Calu3 (cell line): ENCODE measurements around the gene SLC39A8. TPM values are rescaled to one million over a fixed set of nuclear protein-coding genes. Genes with fewer than 3 reads are reported as not detected.

Experiments
- BruUV-seq: library from RNA; stranded (reverse); fragments of 400-500 nt; replicated peaks from 2 replicates; lab custom pipeline; 2021; lab: Mats Ljungman, UMichigan
- CTCF ChIA-PET: fragments of 300-600 bp; sonication (Branson Sonifier 250); formaldehyde crosslinking; loops from one replicate; lab custom pipeline; 2022; ENCODE audit warnings: antibody characterized with exemption; lab: Charles Lee
- DNase-seq: peaks from one replicate; pipeline ENCODE4 v3.0.0; 2022
- H3K27ac Mint-ChIP-seq: one replicate; pipeline ENCODE4 v1.8.0; 2022; ENCODE audit warnings: mixed read lengths; ENCODE audit not compliant: unreplicated experiment
- H3K27me3 Mint-ChIP-seq: one replicate; pipeline ENCODE4 v1.8.0; 2022; ENCODE audit warnings: mixed read lengths; ENCODE audit not compliant: unreplicated experiment
- H3K36me3 Mint-ChIP-seq: one replicate; pipeline ENCODE4 v1.8.0; 2022; ENCODE audit warnings: mild to moderate bottlenecking, moderate library complexity, mixed read lengths; ENCODE audit not compliant: insufficient read depth, unreplicated experiment
- H3K4me1 Mint-ChIP-seq: one replicate; pipeline ENCODE4 v1.8.0; 2022; ENCODE audit warnings: mild to moderate bottlenecking, low read depth, mixed read lengths; ENCODE audit not compliant: unreplicated experiment
- H3K4me3 Mint-ChIP-seq: one replicate; pipeline ENCODE4 v1.8.0; 2022; ENCODE audit warnings: mild to moderate bottlenecking, low read depth, moderate library complexity, mixed read lengths; ENCODE audit not compliant: unreplicated experiment
- H3K9me3 Mint-ChIP-seq: one replicate; pipeline ENCODE4 v1.8.0; 2022; ENCODE audit warnings: low read depth, mixed read lengths; ENCODE audit not compliant: unreplicated experiment
- CTCF ChIP-seq: fragments of 200-600 bp; IDR thresholded peaks from one replicate; pipeline ENCODE4 v1.8.0; 2022; ENCODE audit warnings: antibody characterized with exemption; ENCODE audit not compliant: unreplicated experiment
- intact Hi-C: fragments of 100-400 bp; cut with micrococcal nuclease; formaldehyde crosslinking; loops from one replicate; pipeline ENCODE4 v1.10.0; 2022; ENCODE audit not compliant: unreplicated experiment
- total RNA-seq: library from RNA; stranded (reverse); gene quantifications from 2 replicates; pipeline ENCODE4 v1.2.3, GENCODE V29; 2022

The SLC39A8 gene
- total RNA-seq, 1 experiment from 2014 or later = 30.8 TPM

GRCh38 chr4:102338405-102338804, 6.9 kb downstream of the SLC39A8 start:
- Mint-ChIP-seq H3K36me3 (no peaks in the 10 kb centered on the region), H3K4me3 (no peak overlapping the region), H3K4me1 (peaks cover 29% of the 10 kb centered on the region), H3K9me3 (no peaks in the 10 kb centered on the region), H3K27me3 (no peaks in the 10 kb centered on the region), H3K27ac (peak overlapping the region; percentile 42)
- CTCF ChIA-PET = interaction anchor here (0.6 kb wide), 1 partner anchor 546 kb away, joined by 3 read pairs; no protein-coding TSS in a partner anchor
- no peak for DNase-seq
- intact Hi-C loops = no loop called here
- BruUV-seq = no TSS peak
- no peak for TF ChIP-seq CTCF

DNA sequence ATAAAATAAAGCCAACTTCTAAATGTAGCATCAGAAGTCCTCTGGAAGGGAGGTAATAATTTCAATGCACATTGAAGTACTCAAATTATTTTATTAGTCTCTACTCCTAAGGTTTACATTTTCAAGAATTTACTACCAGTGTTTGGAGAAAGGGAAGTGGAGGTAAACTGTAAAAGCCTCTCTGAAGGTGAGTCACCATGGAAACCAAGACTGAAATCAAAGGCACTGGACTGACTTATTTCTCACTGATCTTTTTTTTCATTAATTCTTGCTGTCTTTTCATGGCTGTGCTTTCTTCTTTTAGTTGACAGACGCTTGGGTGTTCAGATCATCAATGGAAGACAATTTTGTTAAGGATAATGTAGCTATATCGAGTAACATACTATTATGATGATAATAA, 9.7 kb downstream of the SLC39A8 start:
- CTCF ChIA-PET = no interaction called here
- Mint-ChIP-seq H3K9me3 (no peaks in the 10 kb centered on the region), H3K27me3 (no peaks in the 10 kb centered on the region), H3K4me1 (peaks cover 28% of the 10 kb centered on the region), H3K36me3 (no peaks in the 10 kb centered on the region), H3K4me3 (no peak overlapping the region), H3K27ac (no peak overlapping the region)
- no peak for TF ChIP-seq CTCF
- no TSS peak for BruUV-seq
- DNase-seq = no peak
- intact Hi-C loops = no loop called here

DNA sequence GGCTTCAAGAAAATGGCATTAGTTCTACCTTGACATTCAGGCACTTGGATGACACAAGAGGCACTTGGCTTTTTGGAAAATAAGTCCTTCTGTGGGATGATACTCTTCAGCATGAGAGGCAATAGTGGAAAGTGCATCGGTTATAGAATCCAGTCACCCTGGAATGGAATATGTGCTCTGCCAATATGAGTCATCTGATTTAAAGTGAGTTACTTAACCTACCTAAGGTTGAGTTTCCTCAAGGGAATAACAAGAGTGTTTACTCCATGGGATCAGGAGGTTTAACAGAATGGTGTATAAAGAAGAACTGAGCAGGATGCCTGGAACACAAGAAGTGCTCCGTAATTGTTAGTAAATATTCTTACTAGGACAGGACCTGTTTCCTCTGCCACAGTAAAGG, 10.7 kb downstream of the SLC39A8 start:
- Mint-ChIP-seq H3K9me3 (no peaks in the 10 kb centered on the region), H3K27ac (no peak overlapping the region), H3K4me1 (peaks cover 19% of the 10 kb centered on the region), H3K36me3 (no peaks in the 10 kb centered on the region), H3K4me3 (no peak overlapping the region), H3K27me3 (no peaks in the 10 kb centered on the region)
- BruUV-seq = no TSS peak
- no peak for TF ChIP-seq CTCF
- intact Hi-C loops = no loop called here
- CTCF ChIA-PET = no interaction called here
- DNase-seq = no peak

DNA sequence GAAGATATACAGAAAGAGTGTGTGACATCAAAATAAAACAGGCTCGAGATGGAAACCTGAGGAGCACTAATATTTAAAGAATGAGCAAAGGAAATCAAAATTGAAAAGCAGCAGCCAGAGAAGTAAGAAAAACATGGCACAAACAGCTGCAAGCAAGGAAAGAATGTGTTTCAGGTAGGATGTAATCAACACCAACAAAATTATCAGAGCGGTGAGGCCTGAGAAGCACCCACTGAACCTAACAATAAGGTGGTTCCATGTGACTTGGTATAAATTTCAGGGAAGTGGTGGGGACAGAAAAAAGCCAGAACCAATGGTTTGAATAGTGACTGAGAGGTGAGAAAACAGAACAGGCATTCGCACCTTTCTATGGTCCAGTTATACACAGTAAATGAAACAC, 11.5 kb downstream of the SLC39A8 start:
- H3K9me3 Mint-ChIP-seq = no peaks in the 10 kb centered on the region
- no peak overlapping the region for H3K4me3 Mint-ChIP-seq
- no peaks in the 10 kb centered on the region for H3K27me3 Mint-ChIP-seq
- DNase-seq = no peak
- TF ChIP-seq CTCF = no peak
- H3K36me3 Mint-ChIP-seq = no peaks in the 10 kb centered on the region
- CTCF ChIA-PET = no interaction called here
- peaks cover 12% of the 10 kb centered on the region for H3K4me1 Mint-ChIP-seq
- intact Hi-C loops = no loop called here
- no peak overlapping the region for H3K27ac Mint-ChIP-seq
- no TSS peak for BruUV-seq

DNA sequence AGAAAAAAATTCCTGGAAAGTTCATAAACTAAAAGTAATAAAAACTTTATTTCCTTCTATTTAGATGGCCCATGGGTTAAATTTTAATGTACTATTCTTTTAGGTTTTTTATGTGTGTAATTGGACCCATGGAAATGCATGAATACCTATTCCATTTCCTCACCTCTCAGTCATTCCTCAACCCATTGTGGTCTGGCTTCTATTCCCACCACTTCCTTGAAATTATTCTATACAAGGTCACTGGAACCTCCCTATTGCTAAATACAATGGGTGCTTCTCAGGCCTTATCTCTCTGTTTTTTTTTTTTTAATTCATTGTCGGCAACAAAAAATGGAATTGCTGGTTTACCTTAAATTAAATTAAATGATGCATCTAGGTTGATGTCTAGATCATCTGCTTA, 17.2 kb downstream of the SLC39A8 start:
- Mint-ChIP-seq H3K4me1 (peaks cover 23% of the 10 kb centered on the region), H3K27ac (no peak overlapping the region), H3K36me3 (no peaks in the 10 kb centered on the region), H3K4me3 (no peak overlapping the region), H3K27me3 (no peaks in the 10 kb centered on the region), H3K9me3 (no peaks in the 10 kb centered on the region)
- intact Hi-C loops = no loop called here
- CTCF ChIA-PET = no interaction called here
- TF ChIP-seq CTCF = no peak
- no TSS peak for BruUV-seq
- no peak for DNase-seq
